ENCODE data around the gene UVSSA.

DNA sequence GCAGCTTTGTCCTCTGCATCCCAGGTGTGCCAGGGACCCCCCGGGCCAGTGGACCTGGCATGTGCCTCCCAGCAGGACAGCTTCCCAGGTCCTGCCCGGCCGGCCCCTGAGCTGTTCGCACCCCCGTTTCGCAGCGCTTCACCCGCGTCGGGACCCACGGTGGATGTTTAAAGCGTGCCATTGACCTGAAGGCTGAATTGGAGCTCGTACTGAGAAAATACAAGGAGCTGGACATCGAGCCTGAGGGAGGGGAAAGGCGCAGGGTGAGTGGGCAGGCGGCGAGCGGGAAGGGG, 7.9 kb downstream of the UVSSA start:
- no peak for TF ChIP-seq POLR2A (IDR thresholded peaks at IDR 0.05; ENCODE audit: extremely low read depth, insufficient read length)
- TF ChIP-seq, protein P1, sequence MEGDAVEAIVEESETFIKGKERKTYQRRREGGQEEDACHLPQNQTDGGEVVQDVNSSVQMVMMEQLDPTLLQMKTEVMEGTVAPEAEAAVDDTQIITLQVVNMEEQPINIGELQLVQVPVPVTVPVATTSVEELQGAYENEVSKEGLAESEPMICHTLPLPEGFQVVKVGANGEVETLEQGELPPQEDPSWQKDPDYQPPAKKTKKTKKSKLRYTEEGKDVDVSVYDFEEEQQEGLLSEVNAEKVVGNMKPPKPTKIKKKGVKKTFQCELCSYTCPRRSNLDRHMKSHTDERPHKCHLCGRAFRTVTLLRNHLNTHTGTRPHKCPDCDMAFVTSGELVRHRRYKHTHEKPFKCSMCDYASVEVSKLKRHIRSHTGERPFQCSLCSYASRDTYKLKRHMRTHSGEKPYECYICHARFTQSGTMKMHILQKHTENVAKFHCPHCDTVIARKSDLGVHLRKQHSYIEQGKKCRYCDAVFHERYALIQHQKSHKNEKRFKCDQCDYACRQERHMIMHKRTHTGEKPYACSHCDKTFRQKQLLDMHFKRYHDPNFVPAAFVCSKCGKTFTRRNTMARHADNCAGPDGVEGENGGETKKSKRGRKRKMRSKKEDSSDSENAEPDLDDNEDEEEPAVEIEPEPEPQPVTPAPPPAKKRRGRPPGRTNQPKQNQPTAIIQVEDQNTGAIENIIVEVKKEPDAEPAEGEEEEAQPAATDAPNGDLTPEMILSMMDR (IDR thresholded peaks at IDR 0.05; ENCODE audit: low read depth, low read length): no peak

All from NB4 (cell line).